Activated CD4-positive, alpha-beta memory T cell treated with anti-CD3 and anti-CD28 coated beads for 36 hours (primary cell): ENCODE results near the gene COA8. TPM values are rescaled to one million over a fixed set of nuclear protein-coding genes. Genes with fewer than 3 reads are reported as not detected.

Experiments used
- CTCF ChIA-PET: fragments of 350-600 bp; sonication (Branson Sonifier 250); formaldehyde crosslinking; loops from one replicate; lab custom pipeline; 2021; ENCODE audit warnings: antibody characterized with exemption, inconsistent platforms; lab: Charles Lee
- POLR2A ChIA-PET: fragments of 350-600 bp; sonication (Branson Sonifier 250); formaldehyde crosslinking; loops from one replicate; lab custom pipeline; 2021; ENCODE audit warnings: antibody characterized with exemption; lab: Charles Lee
- DNase-seq: peaks from one replicate; pipeline ENCODE4 v3.0.0-alpha.2; 2020
- H3K27ac Mint-ChIP-seq: one replicate; pipeline ENCODE4 v1.8.0; 2021; ENCODE audit warnings: mixed read lengths
- H3K27me3 Mint-ChIP-seq: one replicate; pipeline ENCODE4 v1.8.0; 2021; ENCODE audit warnings: mixed read lengths
- H3K36me3 Mint-ChIP-seq: one replicate; pipeline ENCODE4 v1.8.0; 2021; ENCODE audit warnings: mixed read lengths
- H3K4me1 Mint-ChIP-seq: one replicate; pipeline ENCODE4 v1.8.0; 2021; ENCODE audit warnings: low read depth, mixed read lengths
- H3K4me3 Mint-ChIP-seq: one replicate; pipeline ENCODE4 v1.8.0; 2021; ENCODE audit warnings: mild to moderate bottlenecking, mixed read lengths
- H3K9me3 Mint-ChIP-seq: one replicate; pipeline ENCODE4 v1.8.0; 2021; ENCODE audit warnings: mixed read lengths
- intact Hi-C: fragments of 100-400 bp; cut with micrococcal nuclease; formaldehyde crosslinking; loops from one replicate; pipeline ENCODE4 v1.15.1; 2023
- total RNA-seq, 2 experiments: library from RNA; stranded (reverse); gene quantifications; one replicate each; pipeline ENCODE4 v1.2.3, GENCODE V29; 2021

Gene COA8
- total RNA-seq, 2 experiments from 2014 or later, result 46.2 to 48.9 TPM

DNA sequence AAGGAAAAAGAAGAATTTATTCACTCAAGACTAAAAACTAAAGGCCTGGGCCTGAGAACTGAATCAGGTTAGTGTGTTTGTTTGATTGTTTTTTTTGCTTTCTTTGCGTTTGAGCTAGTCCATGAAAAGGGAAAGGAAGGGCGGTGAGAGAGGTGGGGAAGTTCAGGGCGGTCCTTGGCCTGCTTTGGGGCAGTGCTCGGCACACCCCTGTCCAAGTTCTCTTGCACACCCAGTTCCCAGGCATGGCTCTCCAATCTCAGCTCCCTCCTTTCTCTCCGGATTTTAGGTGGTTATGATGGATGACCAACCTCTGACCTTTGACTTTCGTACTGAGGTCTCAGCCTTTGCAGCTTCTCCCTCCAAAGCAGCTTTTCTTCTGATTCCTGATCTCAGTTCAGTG, 11.3 kb downstream of the COA8 start:
- Mint-ChIP-seq H3K27me3 (no peaks in the 10 kb centered on the region), H3K9me3 (no peaks in the 10 kb centered on the region), H3K36me3 (peaks cover 16% of the 10 kb centered on the region), H3K27ac (no peak overlapping the region), H3K4me1 (no peaks in the 10 kb centered on the region), H3K4me3 (no peak overlapping the region)
- ChIA-PET CTCF (interaction anchor here (0.6 to 1.0 kb wide), 2 partner anchors 69 to 106 kb away, joined by 3 read pairs; no protein-coding TSS in a partner anchor), POLR2A (no interaction called here)
- DNase-seq, result no peak
- intact Hi-C loops, result loop anchor here (5.0 kb wide), 1 partner anchor 103 kb away; no protein-coding TSS in a partner anchor

DNA sequence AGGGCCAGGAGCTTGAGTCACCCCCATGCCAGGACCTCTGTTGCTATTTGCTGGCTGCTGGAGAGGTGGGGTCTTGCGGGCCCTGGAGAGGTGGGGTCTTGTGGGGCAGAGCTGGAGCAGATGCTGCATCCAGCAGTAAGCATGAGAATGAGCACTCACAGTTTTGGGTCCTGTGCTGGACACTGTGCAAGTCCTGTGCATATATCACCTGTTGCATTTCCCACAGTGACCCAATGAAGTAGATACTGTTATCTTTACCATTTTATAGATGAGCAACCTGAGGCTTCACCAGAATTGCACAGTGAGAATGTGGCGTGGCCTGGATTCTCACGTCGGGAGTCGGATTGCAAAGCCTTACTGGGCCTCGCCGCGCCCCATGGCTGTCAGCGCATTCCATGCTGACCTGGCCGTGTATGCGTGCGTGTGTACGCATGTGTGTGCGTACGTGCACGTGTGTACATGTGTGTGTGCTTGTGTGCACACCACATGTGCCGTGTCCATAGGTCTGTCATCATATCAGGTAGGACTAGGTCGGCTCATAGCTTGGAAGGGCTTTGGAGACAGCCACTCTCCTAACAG, 12.0 kb downstream of the COA8 start:
- Mint-ChIP-seq H3K4me1 (no peaks in the 10 kb centered on the region), H3K9me3 (no peaks in the 10 kb centered on the region), H3K4me3 (no peak overlapping the region), H3K27ac (no peak overlapping the region), H3K36me3 (peaks cover 16% of the 10 kb centered on the region), H3K27me3 (no peaks in the 10 kb centered on the region)
- intact Hi-C loops, result loop anchor here (5.0 kb wide), 1 partner anchor 103 kb away; no protein-coding TSS in a partner anchor
- ChIA-PET CTCF (interaction anchor here (0.6 to 1.0 kb wide), 2 partner anchors 70 to 105 kb away, joined by 3 read pairs; no protein-coding TSS in a partner anchor), POLR2A (no interaction called here)
- DNase-seq, result no peak

DNA sequence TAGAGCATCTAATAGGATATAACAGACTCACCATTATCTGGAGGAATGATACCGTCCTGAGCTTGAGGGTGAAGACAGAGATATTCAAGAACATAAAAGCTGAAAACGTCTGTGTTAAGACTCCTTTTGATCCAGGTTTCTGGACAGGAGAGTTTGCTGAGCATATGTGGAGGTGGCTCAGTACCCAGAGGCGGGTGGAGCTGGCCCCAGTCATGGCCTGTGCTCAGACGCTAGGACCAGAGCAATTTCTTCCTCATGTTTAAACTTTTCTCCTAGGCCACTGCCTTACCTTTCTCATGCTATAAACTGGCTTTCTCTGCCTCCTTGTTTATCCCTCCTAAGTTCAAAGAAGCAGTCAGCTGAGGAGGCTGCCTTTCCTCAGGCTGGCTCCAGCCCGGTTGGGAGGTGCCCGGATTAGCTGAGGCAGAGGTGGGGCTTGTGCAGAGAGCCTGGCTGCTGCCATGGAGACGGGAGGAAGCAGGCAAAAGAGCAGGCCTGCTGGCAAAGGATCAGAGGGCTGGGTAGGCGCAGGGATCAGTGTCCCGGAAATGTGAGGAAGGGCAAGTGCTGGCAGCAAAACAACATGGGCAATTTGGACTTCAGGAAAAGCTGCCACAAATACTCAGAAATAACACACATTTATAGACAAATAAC, 13.7 kb downstream of the COA8 start:
- H3K36me3 Mint-ChIP-seq, result peaks cover 16% of the 10 kb centered on the region
- POLR2A ChIA-PET, result interaction anchor here (0.6 kb wide), 1 partner anchor 14 kb away, joined by 3 read pairs; the partner anchor contains the start of gene BAG5
- H3K4me1 Mint-ChIP-seq, result no peaks in the 10 kb centered on the region
- H3K9me3 Mint-ChIP-seq, result no peaks in the 10 kb centered on the region
- CTCF ChIA-PET, result interaction anchor here (0.9 kb wide), 1 partner anchor 58 kb away, joined by 3 read pairs; no protein-coding TSS in a partner anchor
- no peak for DNase-seq
- H3K27ac Mint-ChIP-seq, result no peak overlapping the region
- H3K4me3 Mint-ChIP-seq, result no peak overlapping the region
- intact Hi-C loops, result no loop called here
- H3K27me3 Mint-ChIP-seq, result no peaks in the 10 kb centered on the region

DNA sequence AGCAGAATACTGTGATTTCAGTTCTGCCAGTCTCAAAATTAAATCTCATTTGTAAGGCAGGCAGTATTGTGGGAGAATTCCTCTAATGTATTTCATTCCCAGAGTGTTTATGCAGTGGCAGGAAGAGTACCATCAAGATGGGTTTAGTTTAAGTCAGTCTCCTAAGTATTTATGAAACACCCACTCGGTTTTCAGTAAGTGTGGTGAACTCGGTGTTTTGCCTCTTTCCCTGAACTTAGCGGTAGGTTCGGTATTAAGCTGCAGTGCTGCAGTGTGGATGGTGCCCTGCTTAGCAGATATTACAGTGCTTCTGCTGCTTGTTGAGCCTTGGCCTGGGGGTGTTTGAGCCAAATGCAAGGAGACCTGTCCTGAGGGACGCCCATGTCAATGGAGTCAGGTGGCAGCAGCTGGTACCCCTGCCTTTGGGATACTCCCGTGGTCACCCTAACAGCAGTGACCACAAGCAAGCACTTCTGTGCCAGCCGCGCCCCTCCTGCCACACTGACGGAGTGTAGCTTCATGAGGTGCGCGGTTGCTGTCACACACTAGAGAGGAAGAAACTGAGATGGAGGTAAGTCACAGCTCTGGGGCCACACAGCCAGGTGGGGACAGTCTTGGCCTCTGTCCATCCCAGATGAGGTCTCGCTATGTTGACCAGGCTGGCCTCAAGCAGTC, 15.8 kb downstream of the COA8 start:
- ChIA-PET CTCF (no interaction called here), POLR2A (no interaction called here)
- H3K36me3 Mint-ChIP-seq, result peaks cover 12% of the 10 kb centered on the region

DNA sequence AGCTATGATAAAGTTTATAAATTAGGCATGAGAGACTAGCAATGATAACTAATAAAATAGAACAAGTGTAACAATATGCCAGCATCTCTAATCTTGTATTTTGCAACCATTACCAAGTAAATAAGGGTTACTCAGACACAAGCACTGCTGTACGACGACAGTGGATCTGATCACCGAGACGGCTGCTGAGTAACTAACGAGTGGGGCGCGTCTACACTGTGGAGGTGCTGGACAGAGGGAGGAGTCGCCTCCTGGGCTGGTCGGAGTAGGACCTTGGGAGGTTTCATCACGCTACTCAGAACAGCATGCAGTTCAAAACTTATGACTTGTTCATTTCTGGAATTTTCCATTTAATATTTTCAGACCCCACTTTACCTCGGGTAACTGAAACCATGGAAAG, 18.4 kb downstream of the COA8 start:
- Mint-ChIP-seq H3K27ac (no peak overlapping the region), H3K9me3 (no peaks in the 10 kb centered on the region), H3K4me1 (no peaks in the 10 kb centered on the region), H3K27me3 (no peaks in the 10 kb centered on the region), H3K36me3 (no peaks in the 10 kb centered on the region), H3K4me3 (no peak overlapping the region)
- no peak for DNase-seq
- POLR2A ChIA-PET, result no interaction called here
- CTCF ChIA-PET, result no interaction called here
- intact Hi-C loops, result no loop called here

More for the DNA sequence above, 15.8 kb downstream of the COA8 start:
- DNase-seq, result no peak
- no peak overlapping the region for H3K4me3 Mint-ChIP-seq
- no peaks in the 10 kb centered on the region for H3K4me1 Mint-ChIP-seq
- no peak overlapping the region for H3K27ac Mint-ChIP-seq
- no peaks in the 10 kb centered on the region for H3K27me3 Mint-ChIP-seq
- intact Hi-C loops, result no loop called here
- no peaks in the 10 kb centered on the region for H3K9me3 Mint-ChIP-seq

DNA sequence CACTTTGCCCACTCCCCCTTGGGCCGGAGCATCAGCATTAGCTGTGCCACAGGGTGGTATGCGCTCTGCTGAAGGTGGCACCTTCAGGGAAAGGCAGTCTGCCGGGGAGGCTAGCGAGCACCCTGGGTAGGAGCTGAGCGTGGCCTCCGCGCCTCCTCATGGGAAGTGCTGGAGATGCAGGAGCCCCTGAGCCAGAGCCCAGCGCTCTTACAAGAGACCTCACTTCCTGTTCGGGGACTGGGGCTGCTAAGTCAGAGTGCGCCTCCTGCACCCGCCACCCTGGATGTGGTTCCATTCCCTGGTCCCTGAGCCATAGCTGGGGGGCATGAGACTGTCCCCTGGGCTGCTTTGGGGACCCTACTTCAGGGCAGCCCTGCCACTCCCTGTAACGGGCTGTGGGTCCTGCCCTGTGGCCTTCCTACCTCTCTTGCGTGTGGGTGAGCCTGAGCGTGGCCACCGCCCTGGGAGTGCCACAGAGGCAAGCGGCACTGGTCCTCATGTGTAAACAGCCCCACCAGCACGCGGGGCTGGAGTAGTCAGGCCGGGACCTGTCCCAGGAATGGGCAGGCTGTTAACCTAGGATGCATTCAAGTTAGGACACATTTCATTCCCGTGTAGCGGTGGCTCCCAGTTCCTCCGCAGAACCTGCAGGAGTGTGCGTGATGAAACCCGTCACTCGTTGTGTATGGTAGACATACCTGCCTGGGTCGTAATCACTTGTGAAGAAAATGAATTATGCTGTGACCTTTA, 19.4 kb downstream of the COA8 start:
- Mint-ChIP-seq H3K27ac (no peak overlapping the region), H3K9me3 (no peaks in the 10 kb centered on the region), H3K27me3 (no peaks in the 10 kb centered on the region), H3K4me1 (no peaks in the 10 kb centered on the region), H3K36me3 (peaks cover 3% of the 10 kb centered on the region), H3K4me3 (no peak overlapping the region)
- POLR2A ChIA-PET, result no interaction called here
- intact Hi-C loops, result no loop called here
- DNase-seq, result no peak
- CTCF ChIA-PET, result no interaction called here

DNA sequence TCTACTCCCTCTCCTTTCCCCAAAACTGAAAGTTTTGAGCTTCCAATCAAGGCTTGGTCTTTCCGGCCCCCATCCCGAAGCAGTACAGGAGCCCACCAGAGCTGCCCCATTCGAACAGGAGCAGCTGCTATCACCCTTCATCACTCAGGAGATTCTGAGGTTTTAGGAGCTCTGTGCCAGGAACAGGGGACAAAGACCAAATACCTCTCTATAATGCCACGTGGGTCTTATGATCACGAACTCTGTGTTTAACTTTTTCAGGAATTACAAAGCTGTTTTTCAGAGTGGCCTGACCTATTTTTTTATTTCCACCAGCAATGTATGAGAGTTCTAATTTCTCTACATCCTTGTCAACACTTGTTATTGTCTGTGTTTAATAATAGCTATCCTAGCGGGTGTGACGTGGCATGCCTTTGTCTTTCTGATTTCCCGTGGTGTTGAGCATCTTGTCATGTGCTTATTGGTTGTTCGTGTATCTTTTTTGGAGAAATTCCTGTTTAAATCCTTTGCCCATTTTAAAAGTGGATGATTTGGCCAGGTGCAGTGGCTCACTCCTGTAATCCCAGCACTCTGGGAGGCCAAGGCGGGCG, 21.7 kb downstream of the COA8 start:
- Mint-ChIP-seq H3K4me1 (no peaks in the 10 kb centered on the region), H3K4me3 (no peak overlapping the region), H3K9me3 (no peaks in the 10 kb centered on the region), H3K27ac (no peak overlapping the region), H3K27me3 (no peaks in the 10 kb centered on the region), H3K36me3 (peaks cover 7% of the 10 kb centered on the region)
- POLR2A ChIA-PET, result no interaction called here
- intact Hi-C loops, result no loop called here
- no peak for DNase-seq
- CTCF ChIA-PET, result interaction anchor here (0.6 kb wide), 1 partner anchor 242 kb away, joined by 3 read pairs; no protein-coding TSS in a partner anchor

DNA sequence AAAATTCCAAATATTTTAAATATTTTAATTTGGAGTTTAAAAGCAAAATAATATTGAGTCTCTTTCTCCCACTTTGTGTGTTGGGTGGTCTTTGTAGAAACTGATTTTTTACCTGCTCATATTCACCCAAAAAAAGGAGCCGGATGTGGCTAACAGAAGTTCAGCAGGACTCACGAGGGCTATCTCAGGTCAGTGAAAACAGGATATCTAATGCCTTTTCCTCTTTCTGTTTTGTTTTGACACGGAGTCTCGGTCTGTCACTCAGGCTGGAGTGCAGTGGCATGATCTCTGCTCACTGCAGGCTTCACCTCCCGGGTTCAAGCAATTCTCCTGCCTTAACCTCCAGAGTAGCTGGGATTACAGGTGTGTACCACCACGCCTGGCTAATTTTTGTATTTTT, 30.8 kb downstream of the COA8 start:
- H3K27ac Mint-ChIP-seq, result no peak overlapping the region
- intact Hi-C loops, result no loop called here
- ChIA-PET CTCF (no interaction called here), POLR2A (no interaction called here)
- H3K9me3 Mint-ChIP-seq, result no peaks in the 10 kb centered on the region
- no peaks in the 10 kb centered on the region for H3K4me1 Mint-ChIP-seq
- H3K4me3 Mint-ChIP-seq, result no peak overlapping the region
- no peak for DNase-seq
- H3K27me3 Mint-ChIP-seq, result no peaks in the 10 kb centered on the region
- H3K36me3 Mint-ChIP-seq, result peaks cover 4% of the 10 kb centered on the region

DNA sequence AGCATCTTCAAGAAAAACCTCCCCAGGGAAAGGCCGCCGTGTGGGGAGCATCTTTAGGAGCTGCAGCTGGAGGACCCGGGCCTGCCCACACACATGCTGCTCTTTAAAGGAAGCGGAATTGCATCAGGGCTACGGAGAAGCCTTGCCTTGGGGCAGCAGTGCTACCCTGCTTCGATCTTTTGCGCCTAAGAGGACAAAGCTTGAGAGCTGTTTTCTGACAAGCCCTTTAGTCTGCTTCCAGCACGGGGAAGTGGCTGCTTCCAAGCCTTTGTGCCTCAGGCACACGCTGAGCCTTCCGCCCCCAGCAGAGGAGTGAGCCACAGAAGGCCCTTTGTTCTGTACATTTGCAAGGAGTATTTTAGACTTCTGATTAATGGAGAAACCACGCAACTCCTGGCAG, 31.5 kb downstream of the COA8 start:
- Mint-ChIP-seq H3K9me3 (no peaks in the 10 kb centered on the region), H3K4me3 (no peak overlapping the region), H3K4me1 (no peaks in the 10 kb centered on the region), H3K36me3 (peaks cover 1% of the 10 kb centered on the region), H3K27ac (no peak overlapping the region), H3K27me3 (no peaks in the 10 kb centered on the region)
- intact Hi-C loops, result no loop called here
- DNase-seq, result no peak
- ChIA-PET POLR2A (no interaction called here), CTCF (no interaction called here)

DNA sequence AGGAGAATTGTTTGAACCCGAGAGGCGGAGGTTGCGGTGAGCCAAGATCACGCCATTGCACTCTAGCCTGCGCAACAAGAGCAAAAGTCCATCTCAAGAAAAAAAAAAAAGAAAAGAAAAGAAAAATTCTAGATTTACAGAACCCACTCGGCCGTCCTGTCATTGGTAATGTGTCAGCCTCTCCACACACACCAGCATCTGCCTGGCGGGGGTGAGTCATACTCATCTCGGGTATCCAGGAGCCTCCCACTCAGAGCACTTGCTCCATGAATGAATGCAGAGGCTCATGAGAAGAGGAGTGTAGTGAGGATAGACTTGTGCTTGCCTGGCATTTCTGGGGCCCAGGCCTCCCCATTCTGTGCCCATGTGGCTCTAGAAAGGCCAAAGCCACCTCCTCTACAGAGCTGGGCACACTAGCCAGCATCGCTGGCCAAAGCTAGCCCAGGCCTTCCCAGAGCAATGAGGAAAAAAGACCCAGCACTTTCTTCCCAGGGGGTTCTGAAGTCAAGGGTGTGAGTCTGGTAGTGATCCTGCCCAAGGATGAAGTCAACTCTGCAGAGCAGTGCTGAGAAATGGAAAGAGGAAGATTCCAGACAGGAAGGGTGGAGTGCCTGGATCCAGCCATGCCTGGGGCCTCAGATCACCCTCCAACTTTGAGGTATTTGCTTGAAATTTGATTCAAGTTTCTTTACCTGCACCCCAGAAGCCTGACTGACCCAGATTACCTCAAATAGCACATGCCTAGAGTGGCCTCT, 35.0 kb downstream of the COA8 start:
- peak; percentile 30 for DNase-seq
- intact Hi-C loops, result no loop called here
- ChIA-PET POLR2A (no interaction called here), CTCF (no interaction called here)
- no peaks in the 10 kb centered on the region for H3K27me3 Mint-ChIP-seq
- no peak overlapping the region for H3K27ac Mint-ChIP-seq
- H3K36me3 Mint-ChIP-seq, result no peaks in the 10 kb centered on the region
- no peaks in the 10 kb centered on the region for H3K9me3 Mint-ChIP-seq
- H3K4me3 Mint-ChIP-seq, result no peak overlapping the region
- H3K4me1 Mint-ChIP-seq, result no peaks in the 10 kb centered on the region

DNA sequence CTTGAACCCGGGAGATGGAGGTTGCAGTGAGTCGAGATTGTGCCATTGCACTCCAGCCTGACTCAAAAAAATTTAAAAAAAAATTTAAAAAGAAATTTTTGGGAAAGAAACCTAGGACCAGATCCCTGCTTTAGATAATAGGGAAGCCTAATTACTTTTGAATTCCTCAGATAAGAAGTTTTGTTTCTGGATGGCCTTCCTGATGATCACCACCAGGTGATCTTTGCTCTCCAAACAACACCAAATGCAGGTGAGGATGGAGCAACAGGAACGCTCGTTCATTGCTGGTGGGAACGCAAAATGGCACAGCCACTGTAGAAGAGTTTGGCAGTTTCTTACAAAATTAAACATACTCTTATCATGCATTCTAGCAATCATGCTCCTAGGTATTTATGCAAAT, 37.7 kb downstream of the COA8 start:
- no peak for DNase-seq
- Mint-ChIP-seq H3K4me1 (no peaks in the 10 kb centered on the region), H3K9me3 (no peaks in the 10 kb centered on the region), H3K27ac (no peak overlapping the region), H3K36me3 (no peaks in the 10 kb centered on the region), H3K4me3 (no peak overlapping the region), H3K27me3 (no peaks in the 10 kb centered on the region)
- intact Hi-C loops, result no loop called here
- ChIA-PET CTCF (no interaction called here), POLR2A (no interaction called here)
